H1 (cell line): ENCODE results near the gene PTTG1IP. TPM values are rescaled to one million over a fixed set of nuclear protein-coding genes. Genes with fewer than 3 reads are reported as not detected.

Experiments
- BCL11A ChIP-seq, 2 experiments: IDR thresholded peaks; one replicate each; pipeline ENCODE4 v1.6.1; 2011; ENCODE audit warnings: low read depth in 2 of 2, low read length in 2 of 2, mild to moderate bottlenecking in 2 of 2
- CHD2 ChIP-seq: IDR thresholded peaks from 2 replicates; pipeline ENCODE4 v1.6.1; 2012; ENCODE audit warnings: low read length, improper control_type of control experiment
- EP300 ChIP-seq, 2 experiments: IDR thresholded peaks; 1 replicate in 1 of 2; 2 replicates in 1 of 2; pipeline ENCODE4 v1.6.1; 2011 to 2012; ENCODE audit warnings: low read depth in 2 of 2, low read length in 2 of 2, mild to moderate bottlenecking in 2 of 2, borderline replicate concordance in 1 of 2, inconsistent platforms in 1 of 2, moderate library complexity in 1 of 2
- MAX ChIP-seq: IDR thresholded peaks from 2 replicates; pipeline ENCODE4 v1.6.1; 2012; ENCODE audit warnings: inconsistent platforms
- PHF8 ChIP-seq: fragments of 200-600 bp; sonication (generic); conservative IDR thresholded peaks from 2 replicates; pipeline ENCODE4 v1.7.1; 2012; ENCODE audit warnings: low read depth, mild to moderate bottlenecking, inconsistent platforms, low read length, moderate library complexity
- RFX5 ChIP-seq: IDR thresholded peaks from 2 replicates; pipeline ENCODE4 v1.6.1; 2011; ENCODE audit warnings: low read depth, low read length, improper control_type of control experiment, borderline replicate concordance
- TBP ChIP-seq: IDR thresholded peaks from 2 replicates; pipeline ENCODE4 v1.6.1; 2011; ENCODE audit warnings: low read depth, low read length, improper control_type of control experiment
- TEAD4 ChIP-seq: IDR thresholded peaks from 2 replicates; pipeline ENCODE4 v1.6.1; 2012; ENCODE audit warnings: low read depth, low read length, inconsistent platforms, mixed read lengths
- polyA plus RNA-seq, 7 experiments: library from polyadenylated mRNA; depleted of rRNA in 3 of 7; stranded (reverse) in 5 of 7; unstranded in 2 of 7; fragments of >200 nt in 5 of 7; fragments of 200-250 nt in 2 of 7; gene quantifications; 1 replicate in 5 of 7; 2 replicates in 1 of 7; 4 replicates in 1 of 7; pipeline versions ENCODE4 v1.2.1 to v1.2.3, GENCODE V29; 2011 to 2013; ENCODE audit warnings: missing spikeins in 2 of 7, mixed read lengths in 2 of 7
- total RNA-seq: library from RNA; stranded (reverse); fragmentation: NEBNext Ultra II Directional; extraction: Animal tissue kit (Norgen Biotek cat#: 25700); gene quantifications from 2 replicates; pipeline ENCODE4 v1.2.1, GENCODE V29; 2021

Gene PTTG1IP
- total and polyA plus RNA-seq, 2 of the 8 experiments (the other 6 are each of a cell fraction or from before 2014, with no cell fraction given) = 90.8 to 130 TPM

GRCh38 chr21:44836666-44837471 lies 36.6 kb downstream of the PTTG1IP start (continued):
- TF ChIP-seq CHD2 (no peak), RFX5 (no peak), TEAD4 (no peak), MAX (no peak), PHF8 (no peak), BCL11A (IDR thresholded peaks at IDR 0.05; ENCODE audit: low read depth in 2 of 2, low read length in 2 of 2) (no peak), TBP (no peak), EP300 (IDR thresholded peaks at IDR 0.05; ENCODE audit: borderline replicate concordance in 1 of 2, low read depth in 2 of 2, low read length in 2 of 2) (no peak)
